Measurements from ENCODE around the gene CD209. TPM values are rescaled to one million over a fixed set of nuclear protein-coding genes. Genes with fewer than 3 reads are reported as not detected.

Gene CD209
- total RNA-seq, 1 donor from 2014 or later: 10.6 TPM

DNA sequence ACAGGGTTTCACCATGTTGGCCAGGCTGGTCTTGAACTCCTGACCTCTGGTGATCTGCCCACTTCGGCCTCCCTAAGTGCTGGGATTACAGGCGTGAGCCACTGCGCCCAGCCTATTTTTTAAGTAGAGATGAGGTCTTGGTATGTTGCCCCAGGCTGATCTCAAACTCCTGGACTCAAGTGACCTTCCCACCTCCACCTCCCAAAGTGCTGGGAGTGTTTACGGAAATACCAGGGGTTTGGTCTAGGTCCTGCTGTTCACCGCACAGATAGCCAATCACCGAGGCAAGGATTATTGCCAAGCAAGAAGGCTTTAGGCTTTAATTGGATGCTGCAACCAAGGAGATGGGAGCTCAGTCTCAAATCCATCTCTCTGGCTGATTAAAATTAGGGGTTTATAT, 27.0 kb downstream of the CD209 start:
- no peaks in the 10 kb centered on the region for H3K27me3 ChIP-seq
- no peaks in the 10 kb centered on the region for H3K4me1 ChIP-seq
- no peak overlapping the region for H3K27ac ChIP-seq
- ATAC-seq: no peak
- no peak for DNase-seq
- TF ChIP-seq, protein P1, sequence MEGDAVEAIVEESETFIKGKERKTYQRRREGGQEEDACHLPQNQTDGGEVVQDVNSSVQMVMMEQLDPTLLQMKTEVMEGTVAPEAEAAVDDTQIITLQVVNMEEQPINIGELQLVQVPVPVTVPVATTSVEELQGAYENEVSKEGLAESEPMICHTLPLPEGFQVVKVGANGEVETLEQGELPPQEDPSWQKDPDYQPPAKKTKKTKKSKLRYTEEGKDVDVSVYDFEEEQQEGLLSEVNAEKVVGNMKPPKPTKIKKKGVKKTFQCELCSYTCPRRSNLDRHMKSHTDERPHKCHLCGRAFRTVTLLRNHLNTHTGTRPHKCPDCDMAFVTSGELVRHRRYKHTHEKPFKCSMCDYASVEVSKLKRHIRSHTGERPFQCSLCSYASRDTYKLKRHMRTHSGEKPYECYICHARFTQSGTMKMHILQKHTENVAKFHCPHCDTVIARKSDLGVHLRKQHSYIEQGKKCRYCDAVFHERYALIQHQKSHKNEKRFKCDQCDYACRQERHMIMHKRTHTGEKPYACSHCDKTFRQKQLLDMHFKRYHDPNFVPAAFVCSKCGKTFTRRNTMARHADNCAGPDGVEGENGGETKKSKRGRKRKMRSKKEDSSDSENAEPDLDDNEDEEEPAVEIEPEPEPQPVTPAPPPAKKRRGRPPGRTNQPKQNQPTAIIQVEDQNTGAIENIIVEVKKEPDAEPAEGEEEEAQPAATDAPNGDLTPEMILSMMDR (IDR thresholded peaks at IDR 0.05): no peak
- no peaks in the 10 kb centered on the region for H3K36me3 ChIP-seq
- intact Hi-C loops (cut with DNase I): no loop called here
- peaks cover 5% of the 10 kb centered on the region for H3K9me3 ChIP-seq
- no peak overlapping the region for H3K4me3 ChIP-seq

DNA sequence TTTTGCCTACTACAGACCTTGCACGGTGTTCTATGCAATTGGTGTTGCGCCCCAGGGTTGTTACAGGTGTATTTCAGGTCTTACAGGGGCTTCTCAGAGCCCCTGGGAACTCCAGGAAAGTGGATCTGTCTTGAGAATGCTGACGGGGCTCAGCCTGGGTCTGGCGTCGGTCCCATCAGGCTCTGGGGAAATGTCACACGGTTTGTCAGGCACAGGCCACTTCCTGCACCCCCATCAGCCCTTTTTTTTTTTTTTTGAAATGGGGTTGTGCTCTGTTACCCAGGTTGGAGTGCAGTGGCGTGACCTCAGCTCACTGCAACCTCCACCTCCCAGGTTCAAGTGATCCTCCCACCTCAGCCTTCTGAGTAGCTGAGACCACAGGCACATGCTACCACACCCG, 28.7 kb downstream of the CD209 start:
- Histone ChIP-seq H3K36me3 (no peaks in the 10 kb centered on the region), H3K4me3 (no peak overlapping the region), H3K27ac (no peak overlapping the region), H3K4me1 (no peaks in the 10 kb centered on the region), H3K27me3 (no peaks in the 10 kb centered on the region), H3K9me3 (peaks cover 5% of the 10 kb centered on the region)
- DNase-seq (no peak), ATAC-seq (no peak)
- TF ChIP-seq, protein P1 (IDR thresholded peaks at IDR 0.05): no peak
- intact Hi-C loops (cut with DNase I): no loop called here

DNA sequence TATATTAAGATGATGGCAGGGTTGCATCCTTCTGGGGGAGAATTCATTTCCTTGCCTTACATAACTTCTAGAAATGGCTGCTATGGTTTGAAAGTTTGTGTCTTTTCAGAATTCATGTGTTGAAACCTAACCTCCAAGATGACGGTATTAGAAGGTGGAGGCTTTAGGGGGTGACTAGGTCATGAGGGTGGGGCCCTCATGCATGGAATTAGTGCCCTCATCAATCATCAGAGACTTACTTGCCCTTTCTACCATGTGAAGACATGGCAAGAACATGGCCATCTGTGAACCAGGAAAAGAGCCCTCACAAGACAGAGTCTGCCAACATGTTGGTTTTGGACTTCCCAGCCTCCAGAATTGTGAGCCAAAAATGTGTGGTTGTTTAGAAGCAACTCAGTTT, 30.6 kb downstream of the CD209 start:
- ATAC-seq (no peak), DNase-seq (no peak)
- H3K36me3 ChIP-seq: no peaks in the 10 kb centered on the region
- no peaks in the 10 kb centered on the region for H3K27me3 ChIP-seq
- no peaks in the 10 kb centered on the region for H3K4me1 ChIP-seq
- peaks cover 5% of the 10 kb centered on the region for H3K9me3 ChIP-seq
- H3K4me3 ChIP-seq: no peak overlapping the region
- H3K27ac ChIP-seq: no peak overlapping the region
- intact Hi-C loops (cut with DNase I): no loop called here
- TF ChIP-seq, protein P1 (IDR thresholded peaks at IDR 0.05): no peak

DNA sequence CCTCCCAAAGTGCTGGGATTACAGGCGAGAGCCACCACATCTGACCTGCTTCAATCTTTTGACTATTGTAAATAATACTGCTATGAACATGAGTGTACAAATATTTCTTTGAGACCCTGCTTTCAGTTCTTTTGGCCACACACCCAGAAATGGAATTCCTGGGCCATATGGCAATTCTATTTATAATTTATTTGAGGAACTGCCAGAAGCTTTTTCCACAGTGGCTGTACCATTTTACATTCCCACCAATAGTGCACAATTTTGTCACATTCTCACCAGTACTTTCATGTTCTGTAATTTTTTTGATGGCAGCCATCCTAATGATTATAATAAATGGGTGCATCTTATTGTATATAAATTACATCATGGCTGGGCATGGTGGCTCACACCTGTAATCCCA, 31.7 kb downstream of the CD209 start:
- no peaks in the 10 kb centered on the region for H3K4me1 ChIP-seq
- H3K4me3 ChIP-seq: no peak overlapping the region
- no peaks in the 10 kb centered on the region for H3K36me3 ChIP-seq
- no peaks in the 10 kb centered on the region for H3K27me3 ChIP-seq
- intact Hi-C loops (cut with DNase I): no loop called here
- no peak overlapping the region for H3K27ac ChIP-seq
- H3K9me3 ChIP-seq: peaks cover 5% of the 10 kb centered on the region
- ATAC-seq: no peak
- DNase-seq: no peak
- TF ChIP-seq, protein P1 (IDR thresholded peaks at IDR 0.05): no peak

DNA sequence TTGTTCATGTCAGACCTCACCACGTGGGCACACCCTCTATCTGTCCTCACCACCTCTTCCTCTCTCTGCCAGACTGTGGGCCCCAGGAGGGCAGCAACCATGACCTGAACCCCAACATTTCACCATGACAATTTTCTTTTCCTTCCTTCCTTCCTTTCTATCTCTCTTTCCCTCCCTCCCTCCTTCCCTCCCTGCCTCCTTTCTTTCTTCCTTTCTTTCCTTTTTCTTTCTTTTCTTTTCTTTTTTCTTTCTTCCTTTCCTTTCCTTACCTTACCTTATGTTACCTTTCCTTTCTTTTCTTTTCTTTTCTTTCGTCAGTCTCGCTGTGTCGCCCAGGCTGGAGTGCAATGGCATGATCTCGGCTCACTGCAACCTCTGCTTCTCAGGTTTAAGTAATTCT, 36.7 kb downstream of the CD209 start:
- Histone ChIP-seq H3K27me3 (no peaks in the 10 kb centered on the region), H3K9me3 (no peaks in the 10 kb centered on the region), H3K4me3 (no peak overlapping the region), H3K36me3 (no peaks in the 10 kb centered on the region), H3K4me1 (peaks cover 12% of the 10 kb centered on the region), H3K27ac (no peak overlapping the region)
- intact Hi-C loops (cut with DNase I): no loop called here
- ATAC-seq (no peak), DNase-seq (no peak)
- TF ChIP-seq, protein P1 (IDR thresholded peaks at IDR 0.05): no peak

DNA sequence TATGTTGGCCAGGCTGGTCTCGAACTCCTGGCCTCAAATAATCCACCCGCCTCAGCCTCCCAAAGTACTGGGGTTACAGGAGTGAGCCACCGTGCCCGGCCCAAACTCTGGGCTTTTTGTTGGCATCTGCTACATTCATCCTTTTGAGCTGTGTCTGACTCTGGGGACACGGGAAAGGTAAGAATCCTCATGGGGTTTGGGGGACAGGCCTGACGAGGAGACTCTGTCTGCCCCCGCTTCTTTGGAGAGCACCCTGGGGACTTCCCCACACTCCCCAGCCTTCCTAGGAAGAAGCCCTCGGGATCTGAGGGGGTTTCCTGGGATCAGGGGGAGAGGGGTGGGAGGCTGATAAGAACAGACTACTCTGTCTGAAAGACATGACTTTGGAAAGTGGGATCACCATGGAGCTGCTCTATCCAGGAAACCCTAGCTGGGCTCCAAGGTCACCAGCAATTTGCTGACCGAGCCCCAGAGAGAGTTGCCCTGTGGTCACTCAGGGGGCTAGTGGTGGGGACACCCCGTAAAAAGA, 37.3 kb downstream of the CD209 start:
- H3K9me3 ChIP-seq: no peaks in the 10 kb centered on the region
- H3K4me3 ChIP-seq: no peak overlapping the region
- H3K4me1 ChIP-seq: peaks cover 12% of the 10 kb centered on the region
- DNase-seq (no peak), ATAC-seq (no peak)
- H3K27ac ChIP-seq: no peak overlapping the region
- no peaks in the 10 kb centered on the region for H3K36me3 ChIP-seq
- intact Hi-C loops (cut with DNase I): no loop called here
- TF ChIP-seq, protein P1 (IDR thresholded peaks at IDR 0.05): no peak
- no peaks in the 10 kb centered on the region for H3K27me3 ChIP-seq

All from upper lobe of right lung (tissue), 1 donor.